Cardiac muscle cell (in vitro differentiated cells and primary cell): Measurements from ENCODE around the gene NECTIN1. TPM values are rescaled to one million over a fixed set of nuclear protein-coding genes. Genes with fewer than 3 reads are reported as not detected.

Source experiments
- DNase-seq, 2 donors: peaks; one replicate each; pipeline versions ENCODE4 v3.0.0 to v3.0.0-alpha.2; 2010 to 2017; ENCODE audit warnings: low read depth in 1 of 2, low spot score in 1 of 2
- H3K27ac ChIP-seq: fragments of 200-600 bp; sonication (generic); 2 replicates; pipeline ENCODE4 v1.5.1; 2016
- H3K27me3 ChIP-seq: fragments of 200-600 bp; sonication (generic); 2 replicates; pipeline ENCODE4 v1.6.0; 2016; ENCODE audit warnings: control low read depth
- H3K36me3 ChIP-seq: fragments of 200-600 bp; sonication (generic); 2 replicates; pipeline ENCODE4 v1.5.1; 2016; ENCODE audit warnings: control low read depth
- H3K4me1 ChIP-seq: fragments of 200-600 bp; sonication (generic); 2 replicates; pipeline ENCODE4 v1.8.1; 2017; ENCODE audit warnings: low read depth, mild to moderate bottlenecking, mixed run types
- H3K4me3 ChIP-seq: fragments of 200-600 bp; sonication (generic); 2 replicates; pipeline ENCODE4 v1.5.1; 2016; ENCODE audit warnings: mild to moderate bottlenecking
- H3K9me3 ChIP-seq: fragments of 200-600 bp; sonication (generic); 2 replicates; pipeline ENCODE4 v1.5.1; 2017; ENCODE audit warnings: low read depth, mild to moderate bottlenecking, control low read depth
- CTCF ChIP-seq: IDR thresholded peaks from 2 replicates; pipeline ENCODE4 v1.5.1; 2012; ENCODE audit warnings: low read depth, mild to moderate bottlenecking, low read length
- polyA plus RNA-seq: library from polyadenylated mRNA; unstranded; fragments of >200 nt; fragmentation: Nextera tagmentation; extraction: Ambion mirVana; gene quantifications from 2 replicates; pipeline ENCODE4 v1.2.1, GENCODE V29; 2016
- total RNA-seq: library from RNA; depleted of rRNA; stranded (reverse); fragments of >200 nt; gene quantifications from 2 replicates; pipeline ENCODE4 v1.2.3, GENCODE V29; 2016

The NECTIN1 gene
- total and polyA plus RNA-seq, 2 experiments from 2014 or later = 5.2 to 9.1 TPM

GRCh38 chr11:119712006-119712405 lies 17.0 kb downstream of the NECTIN1 start:
- H3K4me1 ChIP-seq = peaks cover 41% of the 10 kb centered on the region
- no peak for TF ChIP-seq CTCF
- H3K9me3 ChIP-seq = no peaks in the 10 kb centered on the region
- no peak overlapping the region for H3K27ac ChIP-seq
- no peaks in the 10 kb centered on the region for H3K27me3 ChIP-seq
- H3K4me3 ChIP-seq = no peak overlapping the region
- DNase-seq = no peak
- no peaks in the 10 kb centered on the region for H3K36me3 ChIP-seq

GRCh38 chr11:119711476-119711875 lies 17.5 kb downstream of the NECTIN1 start:
- no peak for DNase-seq

GRCh38 chr11:119710417-119710816 lies 18.6 kb downstream of the NECTIN1 start:
- no peak for TF ChIP-seq CTCF
- no peak overlapping the region for H3K4me3 ChIP-seq
- H3K36me3 ChIP-seq = no peaks in the 10 kb centered on the region
- H3K4me1 ChIP-seq = peaks cover 53% of the 10 kb centered on the region
- DNase-seq = no peak
- no peaks in the 10 kb centered on the region for H3K9me3 ChIP-seq
- H3K27ac ChIP-seq = no peak overlapping the region
- no peaks in the 10 kb centered on the region for H3K27me3 ChIP-seq

More at GRCh38 chr11:119711476-119711875, 17.5 kb downstream of the NECTIN1 start:
- TF ChIP-seq CTCF = no peak
- Histone ChIP-seq H3K9me3 (no peaks in the 10 kb centered on the region), H3K36me3 (no peaks in the 10 kb centered on the region), H3K27me3 (no peaks in the 10 kb centered on the region), H3K4me1 (peaks cover 42% of the 10 kb centered on the region), H3K27ac (no peak overlapping the region), H3K4me3 (no peak overlapping the region)

- H3K4me3 ChIP-seq = no peak overlapping the region
- peak; percentile 61 to 90 for DNase-seq
- no peak for TF ChIP-seq CTCF
Measured at GRCh38 chr11:119709638-119710346, 19.2 kb downstream of the NECTIN1 start.

GRCh38 chr11:119709171-119709570 lies 19.8 kb downstream of the NECTIN1 start:
- no peaks in the 10 kb centered on the region for H3K9me3 ChIP-seq
- H3K4me3 ChIP-seq = no peak overlapping the region
- H3K27ac ChIP-seq = no peak overlapping the region
- peaks cover 61% of the 10 kb centered on the region for H3K4me1 ChIP-seq
- TF ChIP-seq CTCF = no peak
- H3K36me3 ChIP-seq = no peaks in the 10 kb centered on the region
- DNase-seq = no peak
- no peaks in the 10 kb centered on the region for H3K27me3 ChIP-seq

More at GRCh38 chr11:119709638-119710346, 19.2 kb downstream of the NECTIN1 start:
- no peaks in the 10 kb centered on the region for H3K36me3 ChIP-seq
- H3K27me3 ChIP-seq = no peaks in the 10 kb centered on the region
- H3K4me1 ChIP-seq = peaks cover 58% of the 10 kb centered on the region
- H3K9me3 ChIP-seq = no peaks in the 10 kb centered on the region
- no peak overlapping the region for H3K27ac ChIP-seq
